ENCODE results near the gene IGF2BP3.
"Not testable (repeated sequence)": the region's sequence is repeated elsewhere in the genome, so short reads cannot be mapped to it uniquely, and the experiment has no call there.

IGF2BP3 gene

GRCh38 chr7:23419845-23420244 is 50.4 kb downstream of the IGF2BP3 start:
- no peak for DNase-seq

GRCh38 chr7:23419160-23419559 is 51.1 kb downstream of the IGF2BP3 start:
- DNase-seq: no peak

GRCh38 chr7:23418046-23418445 is 52.2 kb downstream of the IGF2BP3 start:
- DNase-seq: peak; percentile 21

GRCh38 chr7:23415198-23415597 is 55.1 kb downstream of the IGF2BP3 start:
- no peak for DNase-seq

- no peak for DNase-seq
Measured at GRCh38 chr7:23410446-23411183, 59.7 kb downstream of the IGF2BP3 start.

GRCh38 chr7:23406564-23406963 is 63.7 kb downstream of the IGF2BP3 start:
- not testable (repeated sequence) for DNase-seq

GRCh38 chr7:23405240-23405618 is 65.1 kb downstream of the IGF2BP3 start:
- DNase-seq: no peak

- DNase-seq: no peak
Measured at GRCh38 chr7:23404546-23405239, 65.6 kb downstream of the IGF2BP3 start.

- DNase-seq: no peak
Measured at GRCh38 chr7:23403970-23404369, 66.3 kb downstream of the IGF2BP3 start.

GRCh38 chr7:23398090-23398489 is 72.2 kb downstream of the IGF2BP3 start:
- DNase-seq: not testable (repeated sequence)

- no peak for DNase-seq
Measured at GRCh38 chr7:23397241-23397640, 73.0 kb downstream of the IGF2BP3 start.

- peak; percentile 78 for DNase-seq
Measured at GRCh38 chr7:23396222-23397015, 73.9 kb downstream of the IGF2BP3 start.

GRCh38 chr7:23394488-23395171 is 75.7 kb downstream of the IGF2BP3 start:
- no peak for DNase-seq

- no peak for DNase-seq
Measured at GRCh38 chr7:23393636-23394035, 76.7 kb downstream of the IGF2BP3 start.

- no peak for DNase-seq
Measured at GRCh38 chr7:23389701-23390100, 80.6 kb downstream of the IGF2BP3 start.

GRCh38 chr7:23387583-23387982 is 82.7 kb downstream of the IGF2BP3 start:
- DNase-seq: no peak

- DNase-seq: no peak
Measured at GRCh38 chr7:23385140-23385539, 85.2 kb downstream of the IGF2BP3 start.

GRCh38 chr7:23383225-23383624 is 87.1 kb downstream of the IGF2BP3 start:
- DNase-seq: peak; percentile 55

GRCh38 chr7:23380961-23381360 is 89.3 kb downstream of the IGF2BP3 start:
- no peak for DNase-seq

- DNase-seq: no peak
Measured at GRCh38 chr7:23380556-23380955, 89.7 kb downstream of the IGF2BP3 start.

- DNase-seq: no peak
Measured at GRCh38 chr7:23378996-23379395, 91.3 kb downstream of the IGF2BP3 start.

- no peak for DNase-seq
Measured at GRCh38 chr7:23377134-23377533, 93.2 kb downstream of the IGF2BP3 start.

All from fibroblast of skin of abdomen (primary cell).